HG03139 (cell line): ENCODE results near the gene NOX3.
"Not testable (repeated sequence)": the region's sequence is repeated elsewhere in the genome, so short reads cannot be mapped to it uniquely, and the experiment has no call there.

Experiments
- ATAC-seq: cut with Tn5 transposase; IDR thresholded peaks from one replicate; pipeline ENCODE4 v1.9.1; 2021; ENCODE audit not compliant: unreplicated experiment

NOX3 gene

GRCh38 chr6:155455766-155456165 lies at the start of gene NOX3:
NOX3 (minus strand) TSS chr6:155455839; CDS start chr6:155455800, 39 bp downstream.
- no peak for ATAC-seq

GRCh38 chr6:155504848-155505607 lies 49.4 kb upstream of the NOX3 start:
- no peak for ATAC-seq

- ATAC-seq = no peak
Observed at GRCh38 chr6:155502393-155502792, 46.8 kb upstream of the NOX3 start.

- ATAC-seq = no peak
Observed at GRCh38 chr6:155499574-155499973, 43.9 kb upstream of the NOX3 start.

- no peak for ATAC-seq
Observed at GRCh38 chr6:155498370-155498769, 42.7 kb upstream of the NOX3 start.

- no peak for ATAC-seq
Observed at GRCh38 chr6:155497273-155497672, 41.6 kb upstream of the NOX3 start.

- no peak for ATAC-seq
Observed at GRCh38 chr6:155495011-155495768, 39.6 kb upstream of the NOX3 start.

- peak; percentile 72 for ATAC-seq
Observed at GRCh38 chr6:155493694-155494143, 38.1 kb upstream of the NOX3 start.

GRCh38 chr6:155493026-155493693 lies 37.5 kb upstream of the NOX3 start:
- ATAC-seq = no peak

GRCh38 chr6:155492061-155492735 lies 36.6 kb upstream of the NOX3 start:
- no peak for ATAC-seq

- no peak for ATAC-seq
Observed at GRCh38 chr6:155491421-155491820, 35.8 kb upstream of the NOX3 start.

GRCh38 chr6:155488197-155488596 lies 32.6 kb upstream of the NOX3 start:
- not testable (repeated sequence) for ATAC-seq

GRCh38 chr6:155487371-155488130 lies 31.9 kb upstream of the NOX3 start:
- ATAC-seq = no peak

GRCh38 chr6:155486721-155487294 lies 31.2 kb upstream of the NOX3 start:
- no peak for ATAC-seq

- no peak for ATAC-seq
Observed at GRCh38 chr6:155485756-155486155, 30.1 kb upstream of the NOX3 start.

GRCh38 chr6:155483858-155484257 lies 28.2 kb upstream of the NOX3 start:
- no peak for ATAC-seq

GRCh38 chr6:155481215-155481614 lies 25.6 kb upstream of the NOX3 start:
- no peak for ATAC-seq

- ATAC-seq = no peak
Observed at GRCh38 chr6:155473741-155474140, 18.1 kb upstream of the NOX3 start.

- no peak for ATAC-seq
Observed at GRCh38 chr6:155472886-155473285, 17.2 kb upstream of the NOX3 start.
